Vagina (tissue), 2 donors: ENCODE data around the gene ABCG8.

ENCODE experiments used
- POLR2A ChIP-seq, 2 donors: fragments of 450-650 bp; IDR thresholded peaks; one replicate each; pipeline ENCODE4 v1.6.1; 2017; ENCODE audit warnings: antibody characterized with exemption in 2 of 2, mild to moderate bottlenecking in 2 of 2, moderate library complexity in 2 of 2
- TF ChIP-seq, protein P1 (sequence below), 3 experiments: fragments of 450-650 bp in 2 of 3; fragments of 200-600 bp in 1 of 3; sonication (generic) in 1 of 3; IDR thresholded peaks; one replicate each; pipeline ENCODE4 v1.5.1; 2017 to 2019; ENCODE audit warnings: antibody characterized with exemption in 3 of 3, mild to moderate bottlenecking in 2 of 3, moderate library complexity in 2 of 3

DNA sequence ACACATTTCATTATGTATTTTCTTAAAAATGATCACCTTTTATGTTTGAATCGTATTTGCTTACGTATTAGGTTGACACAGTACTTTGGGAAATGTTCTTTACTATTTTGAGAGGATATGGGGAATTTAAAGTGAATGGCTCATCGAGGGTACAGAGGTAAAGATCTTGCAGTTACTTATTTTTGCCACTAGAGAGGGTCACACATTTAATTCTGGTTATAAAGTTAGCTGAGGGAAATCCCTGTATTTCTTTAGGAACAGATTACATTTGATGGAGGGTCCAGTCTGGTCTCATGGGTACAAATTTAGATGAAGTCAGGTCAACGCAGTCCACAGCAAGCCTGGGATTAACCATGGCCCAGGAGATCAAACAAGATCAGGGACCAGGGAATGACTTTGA, 40.5 kb upstream of the ABCG8 start:
- TF ChIP-seq POLR2A (IDR thresholded peaks at IDR 0.05): no peak
- TF ChIP-seq, protein P1, sequence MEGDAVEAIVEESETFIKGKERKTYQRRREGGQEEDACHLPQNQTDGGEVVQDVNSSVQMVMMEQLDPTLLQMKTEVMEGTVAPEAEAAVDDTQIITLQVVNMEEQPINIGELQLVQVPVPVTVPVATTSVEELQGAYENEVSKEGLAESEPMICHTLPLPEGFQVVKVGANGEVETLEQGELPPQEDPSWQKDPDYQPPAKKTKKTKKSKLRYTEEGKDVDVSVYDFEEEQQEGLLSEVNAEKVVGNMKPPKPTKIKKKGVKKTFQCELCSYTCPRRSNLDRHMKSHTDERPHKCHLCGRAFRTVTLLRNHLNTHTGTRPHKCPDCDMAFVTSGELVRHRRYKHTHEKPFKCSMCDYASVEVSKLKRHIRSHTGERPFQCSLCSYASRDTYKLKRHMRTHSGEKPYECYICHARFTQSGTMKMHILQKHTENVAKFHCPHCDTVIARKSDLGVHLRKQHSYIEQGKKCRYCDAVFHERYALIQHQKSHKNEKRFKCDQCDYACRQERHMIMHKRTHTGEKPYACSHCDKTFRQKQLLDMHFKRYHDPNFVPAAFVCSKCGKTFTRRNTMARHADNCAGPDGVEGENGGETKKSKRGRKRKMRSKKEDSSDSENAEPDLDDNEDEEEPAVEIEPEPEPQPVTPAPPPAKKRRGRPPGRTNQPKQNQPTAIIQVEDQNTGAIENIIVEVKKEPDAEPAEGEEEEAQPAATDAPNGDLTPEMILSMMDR (IDR thresholded peaks at IDR 0.05): no peak
